T-cell (primary cell): ENCODE data around the gene RNF168. TPM values are rescaled to one million over a fixed set of nuclear protein-coding genes. Genes with fewer than 3 reads are reported as not detected.
A peak's percentile ranks its signal among the peaks of the same experiment; 100 is the strongest.

Experiments
- ATAC-seq, 4 experiments: fragments of 200-7000 bp in 3 of 4; fragments of 150-1000 bp in 1 of 4; cut with Tn5 transposase; replicated peaks in 1 of 4; 1 replicate in 3 of 4; 2 replicates in 1 of 4; pipeline ENCODE4 v1.10.0; 2021; ENCODE audit warnings: moderate library complexity in 3 of 4, mild to moderate bottlenecking in 2 of 4, moderate number of reproducible peaks in 1 of 4
- CTCF ChIA-PET, 2 donors: fragments of 300-600 bp; sonication (Branson Sonifier 250); formaldehyde crosslinking; loops; one replicate each; lab custom pipeline; 2022; ENCODE audit warnings: antibody characterized with exemption in 2 of 2; lab: Charles Lee
- POLR2A ChIA-PET, 2 donors: fragments of 300-600 bp; sonication (Branson Sonifier 250); formaldehyde crosslinking; loops; one replicate each; lab custom pipeline; 2022; ENCODE audit warnings: antibody characterized with exemption in 2 of 2; lab: Charles Lee
- DNase-seq, 35 experiments: peaks; one replicate each; pipeline versions ENCODE4 v3.0.0 to v3.0.0-alpha.2; 2013 to 2023
- H3K27ac ChIP-seq: one replicate; pipeline ENCODE4 v1.5.1; 2013; ENCODE audit warnings: low read length
- H3K27me3 ChIP-seq, 2 experiments: replicated peaks in 1 of 2; 1 replicate in 1 of 2; 2 replicates in 1 of 2; pipeline versions ENCODE4 v1.6.1 to v1.7.0; 2013; ENCODE audit warnings: low read length in 1 of 2, mixed read lengths in 1 of 2; ENCODE audit not compliant: control insufficient read depth in 2 of 2, insufficient read depth in 2 of 2; ENCODE audit errors: extremely low read depth in 1 of 2
- H3K36me3 ChIP-seq, 2 donors: 1 replicate in 1 of 2; 2 replicates in 1 of 2; pipeline versions ENCODE4 v1.6.1 to v1.7.0; 2013; ENCODE audit warnings: low read length in 1 of 2; ENCODE audit not compliant: control insufficient read depth in 2 of 2, insufficient read depth in 1 of 2; ENCODE audit errors: extremely low read depth in 1 of 2
- H3K4me1 ChIP-seq, 2 experiments: 1 replicate in 1 of 2; 2 replicates in 1 of 2; pipeline versions ENCODE4 v1.6.1 to v1.7.0; 2013; ENCODE audit warnings: low read length in 2 of 2, mixed read lengths in 1 of 2; ENCODE audit not compliant: insufficient read depth in 2 of 2, control insufficient read depth in 1 of 2; ENCODE audit errors: extremely low read depth in 1 of 2
- H3K4me3 ChIP-seq, 2 donors: 1 replicate in 1 of 2; 2 replicates in 1 of 2; pipeline versions ENCODE4 v1.5.1 to v1.7.0; 2013; ENCODE audit warnings: mild to moderate bottlenecking in 2 of 2, low read length in 1 of 2, moderate library complexity in 1 of 2; ENCODE audit not compliant: control insufficient read depth in 1 of 2; ENCODE audit errors: extremely low read depth in 1 of 2
- H3K9me3 ChIP-seq: 2 replicates; pipeline ENCODE4 v1.7.0; 2013
- H3K27ac Mint-ChIP-seq, 2 donors: one replicate each; pipeline ENCODE4 v1.8.0; 2020 to 2021; ENCODE audit warnings: mild to moderate bottlenecking in 2 of 2, mixed read lengths in 2 of 2
- H3K27me3 Mint-ChIP-seq, 2 donors: one replicate each; pipeline ENCODE4 v1.8.0; 2021 to 2022; ENCODE audit warnings: mixed read lengths in 2 of 2
- H3K36me3 Mint-ChIP-seq: one replicate; pipeline ENCODE4 v1.8.0; 2021; ENCODE audit warnings: mixed read lengths
- H3K4me1 Mint-ChIP-seq, 3 donors: one replicate each; pipeline ENCODE4 v1.8.0; 2020 to 2022; ENCODE audit warnings: mixed read lengths in 3 of 3, mild to moderate bottlenecking in 1 of 3
- H3K4me3 Mint-ChIP-seq, 3 donors: one replicate each; pipeline ENCODE4 v1.8.0; 2020 to 2022; ENCODE audit warnings: mild to moderate bottlenecking in 3 of 3, mixed read lengths in 3 of 3, moderate library complexity in 3 of 3
- H3K9me3 Mint-ChIP-seq, 3 donors: one replicate each; pipeline ENCODE4 v1.8.0; 2020 to 2022; ENCODE audit warnings: mixed read lengths in 3 of 3
- WGBS: methylation state at CpG from one replicate; pipeline ENCODE4 v1.1.5; 2013; ENCODE audit warnings: missing lambda C conversion rate; ENCODE audit not compliant: insufficient coverage; 5-methylcytosine and 5-hydroxymethylcytosine counted together
- total RNA-seq, 35 experiments: library from RNA in 6 of 35; stranded (reverse) in 6 of 35; fragments of 120-200 nt in 1 of 35; gene quantifications; one replicate each; pipeline versions ENCODE4 v1.2.1 to v1.2.4 and lab custom pipeline; 2013 to 2026

The RNF168 gene
- total RNA-seq, 5 donors from 2014 or later (not counting 1 experiment from before 2014, with no cell fraction given), result 27.1 to 71.2 (median 64.8) TPM

GRCh38 chr3:196493292-196493691, 10.3 kb downstream of the RNF168 start:
- no peak overlapping the region for H3K4me3 Mint-ChIP-seq
- ChIA-PET POLR2A (interaction anchor here (0.6 to 1.0 kb wide), 2 partner anchors 34 to 162 kb away, joined by 3 read pairs; no protein-coding TSS in a partner anchor), CTCF (no interaction called here)
- H3K9me3 ChIP-seq, result no peaks in the 10 kb centered on the region
- no peaks in the 10 kb centered on the region for H3K27me3 Mint-ChIP-seq
- peaks cover 54 to 64% (median 60%) of the 10 kb centered on the region in 3 donors for H3K4me1 Mint-ChIP-seq
- no peaks in the 10 kb centered on the region for H3K9me3 Mint-ChIP-seq
- peaks cover 0 to 9% of the 10 kb centered on the region in 2 experiments for H3K4me1 ChIP-seq
- peaks cover 0 to 10% of the 10 kb centered on the region in 2 donors for H3K36me3 ChIP-seq
- 100% methylated on average over 5 of the region's 7 CpGs for WGBS
- ATAC-seq, result no peak
- no peak overlapping the region for H3K27ac Mint-ChIP-seq
- no peak overlapping the region for H3K27ac ChIP-seq
- H3K4me3 ChIP-seq, result no peak overlapping the region
- no peak for DNase-seq
- no peaks in the 10 kb centered on the region for H3K27me3 ChIP-seq
- peaks cover 42% of the 10 kb centered on the region for H3K36me3 Mint-ChIP-seq

- H3K4me3 ChIP-seq, result no peak overlapping the region
- H3K4me3 Mint-ChIP-seq, result no peak overlapping the region
- WGBS, result no CpG with 5 or more reads among the region's 2 CpGs
- no peaks in the 10 kb centered on the region for H3K27me3 Mint-ChIP-seq
- DNase-seq (no peak), ATAC-seq (no peak)
- no peaks in the 10 kb centered on the region for H3K9me3 ChIP-seq
- H3K4me1 ChIP-seq, result peaks cover 0 to 6% of the 10 kb centered on the region in 2 experiments
- CTCF ChIA-PET, result no interaction called here
- no peaks in the 10 kb centered on the region for H3K27me3 ChIP-seq
- H3K9me3 Mint-ChIP-seq, result no peaks in the 10 kb centered on the region
- no peak overlapping the region for H3K27ac Mint-ChIP-seq
- H3K27ac ChIP-seq, result no peak overlapping the region
- H3K4me1 Mint-ChIP-seq, result peaks cover 52 to 59% (median 52%) of the 10 kb centered on the region in 3 donors
- peaks cover 41% of the 10 kb centered on the region for H3K36me3 Mint-ChIP-seq
- POLR2A ChIA-PET, result interaction anchor here in 1 of 2 donors (0.6 to 0.7 kb wide), 2 partner anchors 22 to 279 kb away, joined by 3 to 4 read pairs; no protein-coding TSS in a partner anchor
- peaks cover 0 to 15% of the 10 kb centered on the region in 2 donors for H3K36me3 ChIP-seq
Measured at GRCh38 chr3:196492080-196492479, 11.5 kb downstream of the RNF168 start.

GRCh38 chr3:196489747-196490146, 13.8 kb downstream of the RNF168 start:
- peaks cover 0 to 6% of the 10 kb centered on the region in 2 experiments for H3K4me1 ChIP-seq
- Mint-ChIP-seq H3K4me3 (no peak overlapping the region), H3K9me3 (no peaks in the 10 kb centered on the region), H3K4me1 (peaks cover 35 to 40% (median 35%) of the 10 kb centered on the region in 3 donors), H3K27ac (no peak overlapping the region), H3K27me3 (no peaks in the 10 kb centered on the region), H3K36me3 (peaks cover 36% of the 10 kb centered on the region)
- ATAC-seq, result no peak
- DNase-seq, result no peak
- H3K27me3 ChIP-seq, result no peaks in the 10 kb centered on the region
- no peak overlapping the region for H3K4me3 ChIP-seq
- ChIA-PET CTCF (no interaction called here), POLR2A (no interaction called here)
- whole genome bisulfite sequencing, result 96% methylated on average over 5 of the region's 10 CpGs
- no peaks in the 10 kb centered on the region for H3K9me3 ChIP-seq
- no peak overlapping the region for H3K27ac ChIP-seq
- peaks cover 5 to 33% of the 10 kb centered on the region in 2 donors for H3K36me3 ChIP-seq

- Histone ChIP-seq H3K27ac (no peak overlapping the region), H3K4me3 (no peak overlapping the region), H3K36me3 (peaks cover 5 to 50% of the 10 kb centered on the region in 2 donors), H3K27me3 (no peaks in the 10 kb centered on the region), H3K4me1 (peaks cover 0 to 3% of the 10 kb centered on the region in 2 experiments), H3K9me3 (no peaks in the 10 kb centered on the region)
- peak in 1 of 4 experiments; percentile 34 for ATAC-seq
- H3K9me3 Mint-ChIP-seq, result no peaks in the 10 kb centered on the region
- ChIA-PET POLR2A (interaction anchor here in 1 of 2 donors (0.6 kb wide), 1 partner anchor 21 kb away, joined by 4 read pairs; no protein-coding TSS in a partner anchor), CTCF (interaction anchor here (0.6 to 1.8 kb wide), 4 partner anchors 37 to 485 kb away, joined by 3 to 5 read pairs (median 4); no protein-coding TSS in a partner anchor)
- no peak overlapping the region for H3K27ac Mint-ChIP-seq
- H3K4me1 Mint-ChIP-seq, result peaks cover 12 to 23% (median 18%) of the 10 kb centered on the region in 3 donors
- H3K27me3 Mint-ChIP-seq, result no peaks in the 10 kb centered on the region
- DNase-seq, result peak in 12 of 35 experiments; percentile 4 to 45 (median 22)
- H3K36me3 Mint-ChIP-seq, result peaks cover 33% of the 10 kb centered on the region
- 86% methylated on average over 6 of the region's 8 CpGs for WGBS
- no peak overlapping the region for H3K4me3 Mint-ChIP-seq
Measured at GRCh38 chr3:196486263-196486662, 17.3 kb downstream of the RNF168 start.

GRCh38 chr3:196477678-196478077, 25.9 kb downstream of the RNF168 start:
- CTCF ChIA-PET, result no interaction called here
- H3K27me3 ChIP-seq, result no peaks in the 10 kb centered on the region
- no peaks in the 10 kb centered on the region for H3K9me3 ChIP-seq
- no peaks in the 10 kb centered on the region for H3K27me3 Mint-ChIP-seq
- H3K4me3 ChIP-seq, result no peak overlapping the region
- ATAC-seq (no peak), DNase-seq (no peak)
- peaks cover 35% of the 10 kb centered on the region for H3K36me3 Mint-ChIP-seq
- H3K36me3 ChIP-seq, result peaks cover 7 to 60% of the 10 kb centered on the region in 2 donors
- 100% methylated on average over 1 of the region's 4 CpGs for WGBS
- no peaks in the 10 kb centered on the region for H3K4me1 ChIP-seq
- no peak overlapping the region for H3K4me3 Mint-ChIP-seq
- no peak overlapping the region for H3K27ac ChIP-seq
- H3K4me1 Mint-ChIP-seq, result no peaks in the 10 kb centered on the region
- POLR2A ChIA-PET, result interaction anchor here in 1 of 2 donors (0.6 kb wide), 1 partner anchor 233 kb away, joined by 6 read pairs; no protein-coding TSS in a partner anchor
- H3K27ac Mint-ChIP-seq, result no peak overlapping the region
- no peaks in the 10 kb centered on the region for H3K9me3 Mint-ChIP-seq

GRCh38 chr3:196472286-196472685, 31.3 kb downstream of the RNF168 start:
- Mint-ChIP-seq H3K9me3 (no peaks in the 10 kb centered on the region), H3K36me3 (peaks cover 40% of the 10 kb centered on the region), H3K27me3 (no peaks in the 10 kb centered on the region), H3K4me3 (no peak overlapping the region), H3K4me1 (peaks cover 4 to 21% (median 7%) of the 10 kb centered on the region in 3 donors), H3K27ac (no peak overlapping the region)
- DNase-seq (no peak), ATAC-seq (no peak)
- Histone ChIP-seq H3K4me1 (no peaks in the 10 kb centered on the region), H3K27ac (no peak overlapping the region), H3K9me3 (no peaks in the 10 kb centered on the region), H3K4me3 (no peak overlapping the region), H3K36me3 (peaks cover 0 to 45% of the 10 kb centered on the region in 2 donors), H3K27me3 (no peaks in the 10 kb centered on the region)
- POLR2A ChIA-PET, result no interaction called here
- CTCF ChIA-PET, result no interaction called here
- WGBS, result 75% methylated on average over 5 of the region's 8 CpGs
